Activated CD8-positive, alpha-beta memory T cell treated with anti-CD3 and anti-CD28 coated beads, Interleukin-2, amount 50 U/mL, for 4 hours (primary cell): ENCODE results near the gene ABHD13.
"Not testable (repeated sequence)": the region's sequence is repeated elsewhere in the genome, so short reads cannot be mapped to it uniquely, and the experiment has no call there.

Experiments used
- DNase-seq: peaks from one replicate; pipeline ENCODE4 v3.0.0-alpha.2; 2020

The ABHD13 gene

DNA sequence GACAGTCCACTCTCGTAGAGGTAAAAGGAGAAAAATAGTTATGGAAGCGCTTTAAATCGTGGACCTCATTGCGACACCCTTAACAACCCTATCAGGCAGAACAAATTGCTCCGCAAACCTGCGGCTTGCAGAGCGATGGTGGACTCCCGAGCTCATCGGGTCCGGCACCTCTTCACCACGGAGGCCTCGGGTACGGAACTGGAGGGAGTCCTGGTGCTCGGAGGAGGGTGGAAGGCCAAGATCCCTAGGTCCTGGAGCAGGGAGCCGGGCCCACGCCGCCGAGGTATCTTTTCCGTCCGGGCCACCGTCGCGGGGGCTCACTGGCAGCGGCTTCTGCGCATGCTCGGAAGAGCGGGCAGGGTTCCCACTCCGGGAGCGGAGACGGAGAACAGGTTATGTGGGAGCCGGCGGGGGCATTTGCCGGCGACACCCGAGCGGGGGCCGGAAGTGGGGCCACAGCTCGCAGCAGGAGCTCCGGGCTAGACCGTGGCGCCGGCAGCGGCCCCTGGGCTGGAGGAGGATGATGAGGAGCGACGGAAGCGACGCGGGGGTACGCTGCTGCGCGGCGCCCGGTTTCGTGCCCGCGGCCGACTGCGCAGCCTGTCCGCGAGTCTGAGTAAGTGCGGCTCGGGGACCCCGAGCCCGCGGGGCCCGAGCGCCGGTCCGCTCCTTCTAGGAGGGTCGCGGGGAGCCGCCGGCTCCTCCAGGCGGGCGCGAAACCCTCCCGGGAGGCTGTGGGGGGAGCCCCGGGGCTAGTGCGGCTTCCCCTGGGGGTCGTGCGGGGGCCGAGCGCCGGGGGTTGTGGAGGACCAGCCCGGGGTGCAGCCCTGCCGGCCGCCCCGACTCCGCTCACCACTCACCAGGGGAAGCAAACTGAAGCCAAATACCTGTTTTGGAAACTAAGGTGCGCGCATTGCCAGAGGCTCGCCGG, at the start of gene ABHD13:
TSS of gene ABHD13 (plus strand) at position 349 of the 931 bp plus-strand sequence. CDS start 10,827 bp downstream, outside the sequence.
- DNase-seq, result peak; percentile 89

- no peak for DNase-seq
These were observed 49.3 kb upstream of the ABHD13 start for GRCh38 chr13:108168929-108169328.

DNA sequence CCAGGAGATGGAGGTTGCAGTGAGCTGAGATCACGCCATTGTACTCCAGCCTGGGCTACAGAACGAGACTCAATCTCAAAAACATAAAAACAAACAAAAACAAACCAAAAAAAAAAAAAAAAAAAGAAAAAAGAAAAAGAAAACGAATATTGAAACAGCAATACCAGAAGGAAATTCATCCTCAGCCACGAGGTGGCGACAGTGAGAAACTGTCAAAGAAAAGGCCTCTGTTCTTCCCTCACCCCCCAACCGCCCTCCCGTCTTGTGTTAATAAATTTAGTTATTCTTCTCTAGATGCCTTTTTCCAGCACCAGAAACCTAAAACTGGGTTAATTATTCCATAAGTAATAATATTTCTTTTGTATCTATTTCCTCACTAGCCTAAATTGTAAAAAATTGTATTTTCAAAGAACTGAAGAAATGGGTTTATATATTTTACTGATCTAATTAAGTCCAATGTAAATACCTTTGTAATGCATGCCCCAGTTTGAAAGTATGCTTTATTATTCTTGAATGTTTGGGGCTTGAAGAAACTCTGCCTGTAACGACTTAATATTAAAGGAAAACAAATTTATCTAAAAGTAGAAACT, 41.4 kb upstream of the ABHD13 start:
- DNase-seq, result peak; percentile 63

GRCh38 chr13:108178078-108178477, 40.1 kb upstream of the ABHD13 start:
- DNase-seq, result no peak

GRCh38 chr13:108182652-108183051, 35.5 kb upstream of the ABHD13 start:
- no peak for DNase-seq

DNA sequence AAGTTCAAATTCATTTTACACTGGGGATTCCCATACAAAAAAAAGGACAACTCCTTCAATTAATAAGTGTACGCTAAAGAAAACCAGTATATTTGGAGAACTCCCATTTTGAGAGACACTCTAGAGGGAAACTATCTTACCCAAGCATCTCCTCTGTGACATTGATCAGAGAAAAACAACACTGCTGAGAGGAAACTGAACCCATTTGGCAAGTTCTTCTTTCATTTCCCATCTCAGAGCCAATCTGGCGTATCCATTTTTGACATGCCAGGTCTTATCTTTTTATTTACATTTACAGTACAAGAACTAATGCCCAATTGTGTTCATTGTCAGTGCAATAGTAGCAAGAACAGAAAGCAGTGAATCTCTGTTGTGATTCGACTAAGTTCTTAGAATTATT, 33.0 kb upstream of the ABHD13 start:
- DNase-seq, result no peak

GRCh38 chr13:108188260-108188659, 29.9 kb upstream of the ABHD13 start:
- DNase-seq, result no peak

GRCh38 chr13:108190897-108191296, 27.3 kb upstream of the ABHD13 start:
- DNase-seq, result no peak

DNA sequence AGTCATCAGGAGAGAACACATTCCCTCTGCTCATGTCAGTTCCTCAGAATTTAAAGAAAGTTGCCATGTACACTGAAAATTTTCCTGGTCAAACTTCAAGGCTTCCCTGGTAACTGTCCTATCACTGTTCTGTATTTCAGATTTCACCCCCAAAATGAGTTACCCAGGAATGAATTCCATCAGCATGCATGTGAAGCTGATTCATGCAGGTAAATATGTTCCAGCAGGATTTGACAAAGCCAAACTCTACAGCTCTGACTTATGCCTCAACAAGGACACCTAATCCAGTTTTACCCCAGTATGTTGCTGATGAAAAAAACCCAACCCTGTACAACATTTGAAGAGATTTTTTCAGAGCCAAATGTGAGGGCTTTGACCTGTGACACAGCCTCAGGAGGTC, 24.4 kb upstream of the ABHD13 start:
- DNase-seq, result no peak

- DNase-seq, result no peak
These were observed 23.7 kb upstream of the ABHD13 start for GRCh38 chr13:108194435-108194936.

- no peak for DNase-seq
These were observed 23.0 kb upstream of the ABHD13 start for GRCh38 chr13:108195146-108195545.

DNA sequence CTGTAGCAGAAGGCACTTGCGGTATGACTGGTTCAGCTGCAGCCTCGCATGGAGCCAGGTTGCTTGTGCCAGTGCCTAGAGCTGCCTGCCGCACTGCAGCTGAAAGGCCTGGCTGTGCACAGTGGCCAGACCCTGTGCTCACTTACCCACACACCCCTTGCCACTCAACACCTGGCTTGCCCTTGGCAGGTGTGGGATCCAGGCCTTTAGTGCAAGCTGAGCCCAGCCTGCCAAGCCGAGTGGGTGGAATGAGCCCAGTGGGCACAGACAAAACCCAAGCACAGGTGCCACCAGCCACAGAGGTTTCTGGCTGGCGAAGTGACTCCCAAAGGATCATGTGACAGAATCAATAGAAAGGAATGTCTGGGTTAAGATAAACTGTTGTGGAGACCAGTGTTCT, 22.3 kb upstream of the ABHD13 start:
- no peak for DNase-seq

DNA sequence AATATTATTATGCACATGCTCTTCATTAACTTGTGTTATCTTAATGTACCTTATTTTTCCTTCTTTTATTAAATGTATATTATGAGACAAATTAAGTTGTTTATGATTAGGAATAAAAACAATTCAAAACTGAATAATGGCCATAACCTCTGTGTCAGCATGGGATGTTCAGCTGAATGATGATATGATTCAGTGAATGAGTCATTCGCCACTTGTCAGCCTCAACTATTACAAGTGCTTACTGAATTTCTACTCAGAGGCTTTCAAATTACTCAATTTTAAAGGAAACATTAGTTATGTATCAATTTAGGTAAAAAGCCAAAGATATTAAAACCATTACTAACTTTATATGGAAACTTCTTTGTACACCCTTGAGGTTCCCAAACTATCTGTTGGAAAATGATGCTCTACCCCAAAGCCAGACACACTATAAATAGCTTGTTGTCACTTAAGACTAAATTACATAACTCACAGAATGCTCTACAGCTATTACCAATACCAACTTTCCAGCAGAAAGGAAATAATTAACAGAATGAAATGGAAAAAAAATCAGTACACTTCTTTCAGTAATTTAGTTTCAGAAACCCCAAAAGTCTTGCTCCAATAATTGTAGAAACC, 17.3 kb upstream of the ABHD13 start:
- no peak for DNase-seq

GRCh38 chr13:108210551-108210950, 7.6 kb upstream of the ABHD13 start:
- no peak for DNase-seq

- DNase-seq, result no peak
These were observed 5.3 kb upstream of the ABHD13 start for GRCh38 chr13:108212886-108213285.

GRCh38 chr13:108213946-108214345, 4.2 kb upstream of the ABHD13 start:
- no peak for DNase-seq

GRCh38 chr13:108214441-108215271, 3.5 kb upstream of the ABHD13 start:
- DNase-seq, result no peak

DNA sequence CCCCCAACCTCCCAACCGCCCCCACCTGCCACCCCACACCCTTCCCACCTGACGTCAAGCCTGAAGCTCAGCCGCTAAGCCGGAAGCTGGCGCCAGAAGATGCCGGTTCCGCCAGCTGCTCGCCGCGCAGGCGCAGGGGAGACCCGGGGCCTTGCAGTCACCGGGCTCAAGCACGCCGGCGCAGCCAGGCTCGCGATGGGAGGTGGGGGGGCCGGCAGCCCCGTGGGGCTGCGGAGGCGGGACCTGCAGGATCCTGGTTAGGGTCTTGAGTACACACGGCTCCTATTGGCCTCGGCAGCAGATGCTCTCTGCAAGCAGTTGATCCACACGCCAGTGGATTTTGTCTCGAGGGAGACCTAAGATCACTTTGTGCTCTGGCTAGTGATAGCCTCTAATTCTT, 2.8 kb upstream of the ABHD13 start, which contains the start of gene LIG4:
TSS of gene LIG4 (minus strand) at position 101 of the 400 bp plus-strand sequence. CDS start 4,268 bp downstream, outside the sequence.
- DNase-seq, result peak; percentile 92

GRCh38 chr13:108217307-108218043, 717 bp upstream of the ABHD13 start:
- not testable (repeated sequence) for DNase-seq

DNA sequence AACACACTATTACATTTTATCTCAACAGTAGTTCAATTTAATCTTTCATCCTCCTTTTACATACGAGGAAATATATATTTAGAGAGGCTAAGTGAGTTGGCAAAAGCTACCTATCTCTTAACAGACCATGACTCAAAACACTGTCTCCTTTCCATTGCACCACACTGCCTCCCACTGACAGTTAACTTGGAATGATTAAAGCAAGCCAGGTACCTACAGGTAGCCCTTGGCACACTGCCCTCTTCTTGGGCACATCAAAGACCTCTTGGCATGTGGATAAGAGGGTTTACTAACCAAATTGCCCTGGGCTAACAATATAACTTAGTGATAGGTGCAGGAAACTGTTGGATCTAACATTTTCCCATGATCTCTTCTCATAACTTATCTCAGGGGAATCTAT, 1.8 kb downstream of the ABHD13 start:
- no peak for DNase-seq

GRCh38 chr13:108223687-108224503, 5.7 kb downstream of the ABHD13 start:
- no peak for DNase-seq
